Stimulated activated CD8-positive, alpha-beta memory T cell treated with anti-CD3 and anti-CD28 coated beads, Interleukin-7, amount 100 ng/mL, for 4 hours (primary cell): ENCODE measurements around the gene MRPL27.

ENCODE experiments used
- DNase-seq, 2 donors: peaks; one replicate each; pipeline ENCODE4 v3.0.0-alpha.2; 2020; ENCODE audit warnings: low read depth in 2 of 2

MRPL27 gene

DNA sequence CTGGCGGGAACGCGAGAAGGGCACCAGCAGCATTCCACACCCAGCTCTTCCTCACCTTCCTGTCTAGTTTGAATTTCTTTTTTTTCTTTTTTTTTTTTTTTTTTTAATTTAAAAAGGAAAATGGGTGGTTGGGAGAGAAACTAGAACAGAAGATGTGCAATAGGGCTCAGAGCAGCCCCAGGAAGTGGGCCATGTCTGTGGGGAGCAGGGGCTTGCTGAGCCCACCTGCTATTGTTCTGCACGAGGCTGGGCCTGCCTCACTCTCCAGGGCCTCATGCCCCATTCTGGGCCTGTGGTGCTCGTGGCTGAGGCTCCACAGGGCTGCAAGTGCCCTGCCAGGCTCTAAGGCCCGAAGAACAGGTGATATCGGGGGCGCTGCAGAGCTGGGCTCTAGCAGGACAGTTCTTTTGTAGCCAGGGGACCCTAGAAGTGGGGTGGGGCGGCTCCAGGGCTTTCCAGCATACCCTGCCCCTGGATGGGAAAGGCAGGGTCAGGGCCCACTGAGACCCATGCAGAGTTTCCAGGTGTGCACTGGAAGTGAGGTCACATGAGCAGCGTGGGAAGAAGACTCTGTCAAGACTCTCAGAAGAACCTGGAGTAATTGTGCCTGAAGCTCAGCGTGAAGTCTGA is 12.4 kb downstream of the MRPL27 start:
- DNase-seq, result no peak

DNA sequence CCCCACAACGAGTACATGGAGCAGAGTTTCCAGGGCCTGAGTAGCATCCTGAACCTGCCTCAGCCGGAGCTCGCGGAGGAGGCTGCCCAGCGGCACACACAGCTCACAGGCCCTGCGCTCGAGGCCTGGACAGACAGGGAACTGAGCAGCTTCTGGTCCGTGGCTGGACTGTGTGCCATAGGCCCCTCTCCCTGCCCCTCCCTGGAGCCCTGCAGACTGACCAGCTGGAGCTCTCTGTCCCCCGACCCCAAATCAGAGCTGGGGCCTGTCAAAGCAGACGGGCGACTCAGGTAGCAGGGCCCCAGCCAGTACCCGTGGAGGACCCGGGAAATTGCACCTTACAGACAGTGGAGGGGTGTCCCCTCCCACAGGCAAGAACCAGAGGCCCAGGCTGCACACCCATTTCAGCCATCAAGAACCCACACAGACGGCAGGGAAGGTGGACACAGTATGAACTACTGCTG is 13.0 kb downstream of the MRPL27 start:
- no peak for DNase-seq

DNA sequence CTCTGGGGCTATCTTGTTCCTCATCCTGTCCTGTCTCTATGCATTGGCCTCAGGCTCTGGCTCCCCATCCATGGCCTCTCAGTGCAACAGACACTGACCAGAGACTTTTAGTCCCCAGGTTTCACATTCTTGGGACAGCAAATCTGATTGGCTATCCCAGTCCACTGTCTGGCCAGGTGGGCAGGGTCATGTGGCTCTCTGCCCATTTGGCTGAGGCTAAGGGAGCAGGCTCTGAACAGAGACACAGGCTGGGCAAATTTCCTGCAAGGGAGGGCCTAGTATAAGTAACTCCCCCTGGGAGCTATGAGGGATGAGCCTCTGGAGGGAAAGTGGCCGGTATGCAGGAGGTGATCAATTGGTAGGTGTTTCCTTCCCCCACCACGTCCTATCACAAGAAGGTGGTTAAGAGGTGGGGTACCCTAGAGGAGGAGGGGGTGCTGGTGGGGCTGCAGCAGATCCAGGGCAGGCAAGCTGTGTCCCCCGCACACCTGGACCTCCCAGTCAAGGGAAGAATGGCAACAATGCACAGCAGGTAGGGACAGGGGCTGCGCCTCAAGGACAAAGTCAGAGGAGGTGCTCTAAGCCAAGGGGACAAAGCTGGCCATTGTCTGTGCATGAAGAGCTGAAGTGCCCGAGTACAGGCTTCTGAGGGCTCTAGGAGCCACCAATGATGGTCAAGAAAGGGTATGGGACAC is 13.8 kb downstream of the MRPL27 start:
- no peak for DNase-seq

DNA sequence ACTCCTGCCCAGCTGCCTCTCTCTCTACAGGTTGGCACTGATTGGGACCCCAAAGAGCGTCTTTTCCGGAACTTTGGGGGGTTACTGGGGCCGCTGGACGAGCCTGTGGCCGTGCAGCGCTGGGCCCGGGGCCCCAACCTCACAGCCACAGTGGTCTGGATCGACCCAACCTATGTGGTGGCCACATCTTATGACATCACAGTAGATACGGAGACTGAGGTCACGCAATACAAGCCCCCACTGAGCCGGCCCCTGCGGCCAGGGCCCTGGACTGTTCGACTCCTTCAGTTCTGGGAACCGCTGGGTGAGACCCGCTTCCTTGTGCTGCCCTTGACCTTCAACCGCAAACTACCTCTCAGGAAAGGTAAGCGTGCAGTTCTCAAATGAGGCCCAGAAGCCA is 14.8 kb downstream of the MRPL27 start:
- DNase-seq, result no peak

DNA sequence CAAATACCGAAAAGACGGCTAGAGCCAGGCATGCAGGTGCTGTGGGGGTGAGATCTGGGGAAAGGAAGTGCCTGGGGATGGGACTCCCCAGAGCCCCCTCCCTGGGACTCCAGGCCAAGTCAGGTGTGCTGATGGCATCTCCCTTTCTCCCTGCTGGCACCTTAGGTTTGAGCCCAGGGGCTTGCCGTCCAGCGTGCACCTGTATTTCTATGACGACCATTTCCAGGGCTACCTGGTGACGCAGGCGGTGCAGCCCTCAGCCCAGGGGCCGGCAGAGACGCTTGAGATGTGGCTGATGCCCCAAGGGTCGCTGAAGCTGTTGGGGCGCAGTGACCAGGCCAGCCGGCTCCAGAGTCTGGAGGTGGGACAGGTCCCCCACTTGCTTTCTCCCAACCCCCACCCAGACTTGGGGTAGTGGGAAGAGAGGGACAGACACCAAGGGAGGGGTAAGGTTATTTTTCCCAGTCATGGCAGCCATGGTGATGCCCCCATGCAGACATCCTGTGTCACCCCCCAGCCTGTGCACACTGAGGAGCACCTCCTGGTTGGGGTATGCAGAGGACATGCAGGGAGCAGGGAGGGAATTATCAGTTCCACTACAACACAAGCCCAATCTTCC is 16.0 kb downstream of the MRPL27 start:
- no peak for DNase-seq

DNA sequence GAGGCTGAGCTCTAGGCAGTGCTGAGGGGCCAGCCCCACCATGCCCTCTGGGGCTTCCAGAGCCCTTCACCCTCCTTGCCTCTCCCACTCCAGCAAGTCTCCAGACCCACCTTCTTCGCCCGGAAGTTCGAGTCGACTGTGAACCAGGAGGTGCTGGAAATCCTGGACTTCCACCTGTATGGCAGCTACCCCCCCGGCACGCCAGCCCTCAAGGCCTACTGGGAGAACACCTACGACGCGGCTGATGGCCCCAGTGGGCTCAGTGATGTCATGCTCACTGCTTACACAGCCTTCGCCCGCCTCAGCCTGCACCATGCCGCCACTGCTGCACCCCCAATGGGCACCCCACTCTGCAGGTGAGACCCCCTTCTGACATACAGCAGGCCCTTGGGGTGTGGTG is 16.6 kb downstream of the MRPL27 start:
- DNase-seq, result no peak

DNA sequence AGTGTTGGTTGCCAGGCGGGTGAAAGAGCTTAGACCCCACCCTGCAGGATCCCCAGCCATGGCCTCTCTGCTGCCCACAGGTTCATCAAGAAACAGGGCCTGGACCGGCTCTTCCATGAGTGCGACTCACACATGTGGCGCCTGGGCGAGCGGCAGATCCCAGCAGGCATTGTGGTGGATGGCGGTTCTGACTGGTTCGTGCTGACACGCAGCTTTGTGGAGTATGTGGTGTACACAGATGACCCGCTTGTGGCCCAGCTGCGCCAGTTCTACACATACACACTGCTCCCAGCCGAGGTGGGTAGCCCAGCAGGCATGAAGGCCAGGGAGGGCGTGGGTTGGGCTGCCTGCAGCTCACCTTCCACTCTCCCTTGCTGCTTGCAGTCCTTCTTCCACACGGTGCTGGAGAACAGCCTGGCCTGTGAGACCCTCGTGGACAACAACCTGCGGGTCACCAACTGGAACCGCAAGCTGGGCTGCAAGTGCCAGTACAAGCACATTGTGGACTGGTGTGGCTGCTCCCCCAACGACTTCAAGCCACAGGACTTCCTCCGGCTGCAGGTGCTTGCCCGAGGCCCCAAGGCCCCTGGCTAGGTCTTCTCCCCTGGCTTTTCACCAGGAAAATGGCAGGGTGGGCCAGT is 17.2 kb downstream of the MRPL27 start:
- DNase-seq, result no peak

DNA sequence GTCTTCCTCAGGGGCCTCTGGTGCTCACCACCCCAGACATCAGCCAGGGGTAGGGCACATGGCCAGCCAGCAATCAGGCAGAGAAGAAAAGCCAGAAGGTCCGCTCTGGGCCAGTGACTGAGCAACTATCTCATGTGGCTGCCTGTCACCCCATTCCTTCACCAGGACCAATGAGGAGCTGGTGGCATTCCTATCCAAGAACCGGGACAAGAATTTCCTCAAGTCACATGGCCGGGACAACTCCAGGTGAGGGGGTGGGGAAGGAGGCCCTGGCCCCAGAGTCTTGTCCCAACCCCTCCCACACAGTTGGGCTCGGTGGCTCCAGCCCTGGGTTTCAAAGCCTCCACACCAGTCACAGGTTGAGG is 17.7 kb downstream of the MRPL27 start:
- no peak for DNase-seq

DNA sequence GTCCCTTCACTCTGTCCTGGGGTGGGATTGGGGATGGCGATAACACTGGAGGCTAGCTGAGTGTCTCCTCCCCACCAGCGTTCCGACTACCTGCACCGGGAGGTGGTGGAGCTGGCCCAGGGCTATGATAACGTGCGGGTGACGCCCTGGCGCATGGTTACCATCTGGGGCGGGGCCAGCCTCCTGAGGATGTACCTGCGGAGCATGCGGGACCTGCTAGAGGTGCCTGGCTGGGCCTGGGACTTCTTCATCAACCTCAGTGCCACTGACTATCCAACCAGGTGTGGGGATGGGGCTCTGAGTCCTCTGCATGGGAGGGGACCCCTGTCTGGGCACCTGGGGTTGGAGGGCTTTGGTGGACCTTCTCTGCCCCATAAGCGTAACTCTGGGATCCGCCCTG is 18.2 kb downstream of the MRPL27 start:
- no peak for DNase-seq

DNA sequence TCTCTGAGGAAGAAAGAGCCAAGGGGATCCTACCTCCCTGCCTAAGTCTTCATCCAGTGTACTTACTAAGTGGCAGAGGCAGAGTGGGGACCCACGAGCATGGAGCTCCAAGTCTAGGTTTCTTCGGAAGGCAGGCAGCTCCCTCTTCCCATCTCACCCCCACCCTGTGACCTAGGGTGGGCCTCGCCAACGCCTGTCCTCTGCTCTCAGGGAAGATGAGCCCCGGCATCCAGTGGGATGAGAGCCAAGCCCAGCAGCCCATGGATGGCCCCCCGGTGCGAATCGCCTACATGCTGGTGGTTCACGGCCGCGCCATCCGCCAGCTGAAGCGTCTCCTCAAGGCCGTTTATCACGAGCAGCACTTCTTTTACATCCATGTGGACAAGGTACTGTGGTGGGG is 18.8 kb downstream of the MRPL27 start:
- no peak for DNase-seq

DNA sequence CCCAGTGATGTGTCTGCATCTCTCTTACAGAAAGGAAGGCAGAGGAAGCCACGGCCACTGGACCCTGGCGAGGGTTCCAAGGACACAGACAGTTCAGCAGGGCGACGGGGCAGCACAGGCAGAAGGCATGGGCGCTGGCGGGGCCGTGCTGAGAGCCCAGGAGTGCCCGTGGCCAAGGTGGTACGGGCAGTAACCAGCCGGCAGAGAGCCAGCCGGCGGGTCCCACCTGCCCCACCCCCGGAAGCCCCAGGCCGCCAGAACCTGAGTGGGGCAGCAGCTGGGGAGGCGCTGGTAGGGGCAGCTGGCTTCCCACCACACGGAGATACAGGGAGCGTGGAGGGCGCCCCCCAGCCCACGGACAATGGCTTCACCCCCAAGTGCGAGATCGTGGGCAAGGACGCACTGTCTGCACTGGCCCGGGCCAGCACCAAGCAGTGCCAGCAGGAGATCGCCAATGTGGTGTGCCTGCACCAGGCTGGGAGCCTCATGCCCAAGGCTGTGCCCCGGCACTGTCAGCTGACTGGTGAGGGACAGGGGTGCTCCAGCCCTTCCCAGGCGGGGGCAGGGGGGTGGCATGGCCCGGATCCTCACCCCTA is 19.3 kb downstream of the MRPL27 start:
- DNase-seq, result no peak

DNA sequence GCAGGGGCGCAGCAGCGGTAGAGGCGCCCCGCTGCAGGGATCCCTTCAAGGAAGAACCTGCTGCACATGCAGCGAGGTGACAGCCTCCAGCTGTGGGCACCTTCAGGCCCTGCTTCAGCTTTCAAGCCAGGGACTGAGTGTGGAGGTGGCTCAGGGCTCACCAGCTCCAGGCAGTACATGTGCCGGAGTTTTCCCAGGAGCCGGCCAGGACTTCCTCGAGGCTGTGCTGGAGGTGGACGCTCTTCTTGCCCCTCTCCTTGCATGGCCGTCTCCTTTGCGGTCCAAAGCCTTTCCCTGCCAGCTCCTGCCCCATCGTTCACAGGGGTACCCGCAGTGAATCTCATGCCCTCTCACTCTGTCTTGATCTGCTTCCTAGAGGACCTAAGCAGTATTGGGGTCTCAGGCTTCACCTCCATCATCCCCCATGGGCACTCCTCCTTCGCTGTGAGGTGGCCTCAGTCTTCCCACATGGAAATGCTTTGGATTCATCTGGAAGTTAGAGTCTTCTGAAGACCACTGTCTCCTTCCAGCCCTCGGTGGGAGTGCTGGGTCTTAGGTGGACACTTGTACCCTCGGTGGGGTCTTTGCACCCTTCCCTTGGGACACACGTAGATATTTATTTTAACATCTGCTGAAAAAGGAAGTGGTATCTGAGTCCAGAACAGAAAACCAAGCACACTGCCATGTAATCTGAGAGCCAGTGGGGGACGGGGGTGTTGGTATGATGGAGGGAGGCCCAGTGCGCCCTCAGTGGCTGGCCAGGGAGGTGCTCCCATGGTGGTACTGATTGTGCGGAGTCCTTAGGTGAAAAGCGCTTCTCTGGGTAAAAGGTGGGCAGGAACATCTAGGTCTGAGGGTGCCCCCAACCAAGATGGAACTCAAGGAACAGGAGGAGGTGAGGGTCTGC is 20.0 kb downstream of the MRPL27 start:
- no peak for DNase-seq

DNA sequence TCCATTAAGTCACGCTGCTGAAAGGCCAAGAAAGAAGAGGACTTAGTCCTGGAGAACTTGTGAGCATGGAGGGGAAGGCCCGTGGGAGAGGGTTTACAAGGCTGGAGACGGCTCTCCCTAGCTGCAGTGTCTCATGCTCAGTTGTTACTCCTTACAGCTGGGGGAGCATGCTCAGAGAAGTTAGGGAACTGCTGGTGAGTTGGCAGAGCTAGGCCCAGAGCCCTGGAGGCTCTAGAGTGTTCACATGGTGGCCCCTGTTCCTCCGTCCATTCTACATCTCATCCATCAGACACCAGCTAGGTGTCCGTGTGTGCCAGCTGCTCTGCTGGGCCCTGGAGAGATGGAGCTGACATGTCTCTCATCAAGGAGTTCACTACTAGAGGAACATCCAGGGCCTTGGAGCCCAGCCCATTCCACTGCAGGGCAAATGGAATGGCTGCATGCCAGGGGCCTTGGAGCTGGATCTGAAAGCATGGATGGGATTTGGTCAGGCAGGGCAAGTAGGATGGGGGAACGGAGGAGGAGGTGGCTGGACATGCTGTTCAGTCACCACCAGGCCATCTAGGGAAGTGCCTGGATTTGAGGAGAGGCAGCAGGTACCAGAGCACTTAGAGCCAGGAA is 20.8 kb downstream of the MRPL27 start:
- DNase-seq, result no peak

DNA sequence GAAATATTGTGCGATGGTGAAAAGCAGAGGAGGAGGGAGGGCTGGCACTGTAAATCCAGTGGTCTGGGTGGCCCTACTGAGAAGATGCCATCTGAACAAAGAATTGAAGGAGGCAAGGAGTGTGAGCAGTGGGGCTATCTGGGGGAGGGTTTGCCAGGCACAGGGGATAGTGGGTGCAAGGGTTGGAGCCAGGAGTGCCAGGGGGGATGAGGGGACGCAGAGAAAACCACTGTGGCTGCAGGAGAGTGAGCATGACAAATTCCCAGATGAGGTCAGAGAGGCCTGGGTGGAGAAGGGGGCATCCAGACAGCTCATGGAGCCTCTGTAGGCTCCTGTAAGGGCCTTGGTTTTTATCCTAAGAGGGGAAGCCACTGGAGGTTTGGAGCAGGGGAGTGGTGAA is 22.3 kb downstream of the MRPL27 start:
- DNase-seq, result no peak

DNA sequence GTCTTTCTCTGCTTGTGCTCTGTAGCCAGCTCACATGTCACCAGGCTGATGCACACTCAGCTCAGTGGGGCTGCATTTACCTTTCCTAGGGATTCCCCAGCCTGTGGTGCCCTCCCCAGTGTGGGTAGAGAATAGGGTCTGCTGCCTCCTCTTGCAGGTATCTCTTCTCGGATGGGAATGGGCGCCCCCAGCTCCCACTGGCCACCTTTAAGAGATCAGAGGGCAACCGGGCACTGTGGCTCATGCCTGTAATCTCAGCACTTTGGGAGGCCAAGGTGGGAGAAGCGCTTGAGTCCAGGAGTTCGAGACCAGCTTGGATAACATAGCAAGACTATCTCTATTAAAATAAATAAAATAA is 23.8 kb downstream of the MRPL27 start:
- no peak for DNase-seq

DNA sequence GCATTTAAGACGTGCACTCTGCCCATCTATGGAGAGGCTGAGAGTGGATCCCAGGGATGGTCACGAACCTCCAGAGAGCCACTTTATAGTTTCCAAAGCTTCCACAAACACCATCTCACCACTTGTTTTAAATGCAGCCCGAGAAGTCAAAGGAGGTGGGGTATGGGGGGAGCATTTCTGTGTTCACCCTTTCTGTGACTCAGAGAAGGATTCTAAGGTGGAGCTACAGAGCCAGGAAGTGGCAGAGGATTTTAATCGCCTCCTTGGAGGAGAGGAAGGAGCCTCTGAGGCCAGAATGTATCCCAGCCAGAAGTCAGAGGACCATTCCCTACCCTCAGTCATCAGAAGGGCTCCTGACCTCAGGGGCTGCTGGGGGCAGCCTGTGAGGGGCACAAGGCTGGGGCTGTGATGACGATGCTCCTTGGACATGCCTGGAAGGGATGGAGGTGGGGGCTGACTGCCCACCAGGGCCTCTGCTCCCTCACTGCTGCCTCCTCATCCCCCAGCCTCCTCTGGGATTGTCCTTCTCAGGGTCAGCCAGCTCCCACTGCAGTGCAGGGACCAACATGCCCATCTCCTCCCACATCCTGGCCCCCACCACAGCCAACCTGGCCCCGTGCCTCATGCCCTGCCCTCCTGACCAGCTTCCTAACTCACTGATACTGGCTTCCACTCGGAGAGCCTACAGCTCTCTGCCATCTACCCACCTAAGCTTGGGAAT is 24.3 kb downstream of the MRPL27 start:
- no peak for DNase-seq

DNA sequence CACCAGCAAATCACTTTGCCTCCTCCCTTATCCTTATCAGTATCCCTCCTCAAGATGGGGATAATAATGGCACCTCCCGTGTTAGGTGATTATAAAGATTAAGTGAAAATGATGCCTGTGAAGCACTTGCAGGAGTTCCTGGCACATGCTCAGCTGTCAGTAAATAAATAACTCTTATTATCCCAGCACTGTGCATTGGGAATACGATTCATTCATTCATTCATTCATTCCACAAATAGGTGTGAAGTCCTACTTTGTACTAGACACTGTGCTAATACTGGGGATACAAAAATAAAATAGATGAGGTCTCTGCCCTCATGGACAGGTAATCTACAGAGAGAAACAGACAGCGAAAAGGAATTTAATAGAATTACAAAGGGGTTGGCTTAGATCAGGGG is 25.1 kb downstream of the MRPL27 start:
- no peak for DNase-seq

DNA sequence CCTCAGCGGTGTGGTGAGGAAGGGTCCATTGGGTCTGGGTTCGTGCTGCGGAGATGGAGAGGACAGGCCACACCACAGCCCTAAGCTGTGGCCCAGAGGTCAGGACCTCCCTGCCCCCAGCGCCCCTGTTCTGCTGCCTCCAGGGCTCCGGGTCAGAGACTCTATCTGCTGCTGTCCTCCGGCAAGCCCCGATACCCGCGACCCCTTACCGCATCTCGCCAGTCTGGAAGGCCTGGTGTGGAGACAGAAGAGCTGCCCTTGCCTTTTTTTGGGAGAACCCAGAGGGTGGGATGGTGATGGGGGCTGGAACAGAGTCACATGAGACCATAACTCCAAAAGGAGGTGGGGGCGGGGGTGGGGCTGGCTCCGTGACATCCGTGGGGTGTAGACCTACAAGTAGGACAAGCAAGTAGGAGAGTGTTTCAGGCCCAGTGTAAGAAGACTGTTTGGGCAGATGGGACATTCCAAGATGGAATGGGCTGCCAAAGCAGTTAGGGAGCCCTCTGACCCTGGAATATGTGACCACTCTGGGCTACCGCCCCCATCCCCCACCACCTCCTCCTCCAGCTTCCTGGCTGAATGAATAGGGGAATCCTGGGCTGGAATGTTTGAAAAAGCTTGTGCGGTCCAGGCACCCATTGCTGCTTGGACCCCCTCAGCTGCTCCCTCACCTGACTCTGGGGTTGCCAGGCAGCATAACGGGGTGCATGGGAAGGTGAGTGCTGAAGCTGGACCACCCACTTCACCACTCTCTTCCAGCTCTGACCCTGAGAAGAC is 25.7 kb downstream of the MRPL27 start:
- DNase-seq, result no peak

DNA sequence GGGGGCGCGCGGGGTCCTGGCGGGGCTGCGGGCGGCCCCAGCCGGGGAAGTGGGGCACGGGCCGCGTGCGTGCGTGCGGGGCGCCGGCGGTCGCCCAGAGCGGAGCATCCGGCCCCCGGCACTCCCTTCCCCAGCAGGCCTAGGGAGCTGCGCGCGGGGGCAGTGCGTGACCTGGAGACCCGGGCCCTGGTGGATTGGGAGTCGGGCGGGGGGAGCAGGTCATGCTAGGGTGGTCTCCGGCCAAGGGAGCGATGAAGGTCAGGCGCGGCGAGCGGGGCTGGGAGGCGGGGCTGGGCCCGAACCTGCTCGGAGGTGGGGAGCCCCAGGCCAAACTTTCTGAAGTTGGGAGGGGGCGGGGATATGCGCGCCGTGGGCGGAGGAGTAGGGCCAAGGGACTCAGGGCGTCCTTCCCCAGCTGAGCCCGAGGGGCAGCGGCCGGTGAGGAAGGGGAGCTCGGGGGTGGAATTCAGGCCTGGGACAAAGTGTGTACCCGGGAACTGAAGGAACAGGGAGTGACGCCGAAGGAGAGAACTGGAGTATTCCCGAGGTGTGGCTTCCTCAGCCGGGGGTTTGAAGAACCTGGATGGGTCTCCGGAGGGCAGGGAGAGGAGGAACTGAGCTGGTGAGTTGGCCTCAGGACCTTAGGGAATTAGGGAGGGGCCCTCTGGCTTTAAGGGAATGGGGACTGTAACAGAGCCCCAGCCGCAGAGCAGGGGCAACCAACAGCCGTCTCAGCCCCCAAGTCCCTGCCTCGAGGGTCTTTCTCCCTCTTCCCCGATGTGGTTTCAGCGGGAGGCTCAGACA is 26.5 kb downstream of the MRPL27 start:
- peak in 1 of 2 donors; percentile 44 for DNase-seq
